ENCODE data around the gene CYP4F3.
"Not testable (repeated sequence)": the region's sequence is repeated elsewhere in the genome, so short reads cannot be mapped to it uniquely, and the experiment has no call there.

Gene CYP4F3

DNA sequence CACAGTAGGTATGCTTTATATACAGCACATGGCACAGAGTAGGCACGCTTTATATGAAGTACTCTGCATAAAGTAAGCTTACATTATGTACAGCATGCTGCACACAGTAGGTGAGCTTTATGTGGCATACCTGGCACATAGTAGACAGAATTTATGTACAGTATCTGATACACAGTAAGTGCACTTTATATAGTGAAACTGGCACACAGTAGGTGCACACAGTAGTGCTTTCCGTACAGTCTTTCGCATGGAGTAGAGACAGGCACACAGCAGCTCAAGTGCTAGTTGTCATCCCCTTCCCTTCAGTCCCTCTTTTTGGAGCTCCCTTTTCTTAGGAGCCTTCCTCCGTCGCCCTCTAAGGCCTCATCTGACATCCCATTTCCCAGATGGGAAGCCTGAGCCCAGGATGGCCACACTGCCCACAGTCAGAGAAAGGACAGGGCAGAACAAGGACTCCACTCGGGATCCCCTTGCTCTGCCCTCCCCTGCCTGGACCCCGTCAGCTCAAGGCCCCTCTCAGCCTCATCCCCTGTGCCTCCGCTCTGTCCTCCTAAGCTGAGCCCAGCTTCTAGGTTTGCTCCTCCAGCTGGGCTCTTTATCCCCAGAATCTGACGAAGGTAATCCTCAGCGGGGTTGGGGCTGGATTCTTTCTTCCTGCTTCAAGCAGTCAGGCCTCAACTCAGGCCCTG is 31.3 kb downstream of the CYP4F3 start:
- DNase-seq: no peak

DNA sequence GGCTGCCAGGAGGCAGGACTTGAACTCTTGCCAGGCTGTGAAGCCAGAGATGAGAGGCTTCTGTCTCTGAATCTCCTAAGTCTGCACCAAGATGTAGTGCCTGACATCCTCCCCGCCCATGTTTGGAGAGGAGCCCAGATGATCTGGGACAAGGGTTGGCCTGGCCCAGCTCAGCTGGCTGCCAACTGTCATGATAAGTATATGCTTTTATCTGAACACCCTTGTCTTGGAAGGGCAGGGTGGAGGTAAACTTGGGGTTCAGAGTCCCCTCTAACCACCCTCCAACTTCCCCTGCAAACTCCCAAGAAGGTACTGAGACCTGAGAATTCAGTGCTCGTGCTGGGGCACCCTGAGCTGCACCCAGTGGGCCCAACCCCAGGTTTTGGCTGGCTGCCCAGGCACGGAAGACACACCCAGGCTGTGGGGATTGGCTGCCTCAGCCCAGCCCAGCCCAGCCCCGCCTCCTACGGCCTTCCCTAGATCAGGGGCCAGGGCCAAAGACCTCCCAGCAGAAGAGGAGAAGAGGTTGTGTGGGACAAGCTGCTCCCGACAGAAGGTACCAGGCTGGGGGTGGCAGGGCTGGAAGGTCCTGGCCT is 32.0 kb downstream of the CYP4F3 start, which contains the start of gene CYP4F12:
Gene CYP4F12, plus strand, starts transcription at position 508 of the 596 bp plus-strand sequence. CDS start 443 bp downstream, outside the sequence.
- DNase-seq: no peak

- DNase-seq: no peak
Measured at GRCh38 chr19:15673176-15673654, 32.5 kb downstream of the CYP4F3 start.

GRCh38 chr19:15675560-15675959 is 34.9 kb downstream of the CYP4F3 start:
- DNase-seq: no peak

GRCh38 chr19:15679089-15679488 is 38.4 kb downstream of the CYP4F3 start:
- DNase-seq: no peak

GRCh38 chr19:15679865-15680264 is 39.2 kb downstream of the CYP4F3 start:
- DNase-seq: not testable (repeated sequence)

DNA sequence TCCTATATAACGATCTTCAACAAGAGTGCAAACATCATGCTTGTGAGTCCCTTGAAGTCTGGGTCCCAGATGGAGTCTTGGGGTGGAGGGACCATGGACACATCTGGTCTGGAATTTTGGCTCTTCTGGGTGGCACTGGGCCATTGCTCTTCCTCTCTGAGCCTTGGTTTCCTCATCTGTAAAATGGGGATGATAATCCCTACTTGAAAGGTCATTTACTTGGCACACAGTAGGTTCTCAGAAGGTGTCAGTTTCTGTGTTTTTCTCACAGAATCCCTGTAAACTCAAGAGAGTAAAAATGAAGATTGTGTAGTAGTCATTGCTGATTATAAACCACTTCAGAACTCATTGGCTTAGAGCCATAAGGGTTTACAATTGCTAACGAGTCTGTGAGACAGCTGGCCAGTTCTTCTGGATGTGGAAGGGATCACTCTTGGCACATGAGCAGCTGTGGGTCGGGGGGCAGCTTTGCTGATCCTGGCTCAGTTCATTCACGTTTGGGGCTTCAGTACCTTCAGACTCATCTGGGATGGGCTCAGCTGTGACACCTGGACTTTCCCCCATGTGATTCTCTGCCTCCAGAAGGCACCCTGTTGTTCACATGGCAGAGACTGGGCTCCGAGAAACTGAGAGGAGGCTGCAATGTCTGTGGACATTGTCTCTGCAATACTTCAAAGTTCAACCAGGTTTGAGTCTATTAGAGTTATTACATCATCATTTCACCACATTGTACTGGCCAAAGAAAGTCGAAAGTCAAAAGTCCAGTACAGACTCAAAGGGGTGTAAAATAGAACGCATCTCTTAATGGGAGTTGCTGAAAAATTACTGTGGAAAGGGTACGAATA is 40.0 kb downstream of the CYP4F3 start:
- no peak for DNase-seq

DNA sequence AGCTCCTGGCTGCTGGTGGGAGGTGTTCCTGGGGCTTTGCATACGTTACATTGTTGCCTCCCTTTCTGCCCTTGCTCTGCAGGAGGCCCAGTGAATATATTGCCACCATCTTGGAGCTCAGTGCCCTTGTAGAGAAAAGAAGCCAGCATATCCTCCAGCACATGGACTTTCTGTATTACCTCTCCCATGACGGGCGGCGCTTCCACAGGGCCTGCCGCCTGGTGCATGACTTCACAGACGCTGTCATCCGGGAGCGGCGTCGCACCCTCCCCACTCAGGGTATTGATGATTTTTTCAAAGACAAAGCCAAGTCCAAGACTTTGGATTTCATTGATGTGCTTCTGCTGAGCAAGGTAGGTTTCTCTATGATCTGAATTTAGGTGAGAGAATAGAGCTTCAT is 42.7 kb downstream of the CYP4F3 start:
- DNase-seq: no peak

DNA sequence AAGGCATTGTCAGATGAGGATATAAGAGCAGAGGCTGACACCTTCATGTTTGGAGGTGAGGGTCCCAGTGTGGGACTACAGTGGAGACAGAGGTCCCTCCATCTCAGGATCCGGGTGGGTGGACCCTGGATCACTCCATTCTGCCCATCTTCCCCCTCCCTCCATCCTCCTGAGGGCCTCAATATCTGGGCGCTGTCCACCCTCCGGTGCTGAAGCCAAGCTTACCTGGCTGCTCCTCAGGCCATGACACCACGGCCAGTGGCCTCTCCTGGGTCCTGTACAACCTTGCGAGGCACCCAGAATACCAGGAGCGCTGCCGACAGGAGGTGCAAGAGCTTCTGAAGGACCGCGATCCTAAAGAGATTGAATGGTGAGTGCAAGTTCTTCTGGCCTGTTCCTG is 44.1 kb downstream of the CYP4F3 start:
- DNase-seq: no peak

- no peak for DNase-seq
Measured at GRCh38 chr19:15696654-15697194, 56.0 kb downstream of the CYP4F3 start.

DNA sequence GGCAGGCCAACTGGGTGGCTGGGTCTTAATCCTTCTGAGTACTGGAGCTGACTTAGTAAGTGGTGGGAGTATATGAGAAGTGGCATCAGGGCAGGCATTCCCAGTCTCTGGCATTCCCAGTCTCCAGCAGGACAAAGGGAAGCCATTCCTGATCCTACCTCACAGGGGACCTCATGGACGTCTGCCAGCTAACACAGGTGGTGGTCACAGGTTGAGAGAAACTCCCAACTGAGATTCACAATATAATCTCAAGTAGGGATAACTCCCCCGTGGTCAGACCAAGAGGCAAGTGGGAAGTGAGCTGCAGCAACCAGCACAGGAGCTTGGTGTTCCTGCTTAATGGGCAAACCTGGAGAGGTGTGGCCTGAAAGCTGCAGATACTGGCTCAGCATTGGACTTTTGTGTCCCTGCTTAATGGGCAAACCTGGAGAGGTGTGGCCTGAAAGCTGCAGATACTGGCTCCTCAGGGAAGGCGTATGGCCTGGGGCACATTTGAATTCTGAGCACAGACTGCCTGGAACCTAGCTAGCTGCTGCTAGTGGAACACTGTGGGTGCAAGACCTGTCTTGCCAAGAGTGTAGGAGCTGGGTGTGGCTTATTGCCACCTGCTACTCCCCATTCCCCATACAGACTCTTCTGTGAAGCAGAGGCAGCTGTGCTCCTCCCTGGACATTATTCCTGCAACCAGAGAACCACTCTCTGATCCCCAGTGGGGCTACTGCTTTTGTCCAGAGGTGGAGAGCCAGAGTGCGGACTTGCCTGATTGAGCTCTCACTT is 61.2 kb downstream of the CYP4F3 start:
- DNase-seq: no peak

- no peak for DNase-seq
Measured at GRCh38 chr19:15702534-15702930, 61.8 kb downstream of the CYP4F3 start.

Measured in 8988T (cell line).